Mucosa of descending colon (tissue), 3 donors: Measurements from ENCODE around the gene MYL12B. TPM values are rescaled to one million over a fixed set of nuclear protein-coding genes. Genes with fewer than 3 reads are reported as not detected.

Experiments used
- ATAC-seq: fragments of 200-7000 bp; cut with Tn5 transposase; one replicate; pipeline ENCODE4 v1.9.1; 2020; ENCODE audit warnings: mild to moderate bottlenecking, moderate library complexity
- DNase-seq, 3 donors: peaks; one replicate each; pipeline ENCODE4 v3.0.0-alpha.2; 2020
- H3K36me3 ChIP-seq: fragments of 200-600 bp; one replicate; pipeline ENCODE4 v1.8.0; 2021; ENCODE audit warnings: low read depth, mild to moderate bottlenecking
- H3K4me1 ChIP-seq: fragments of 200-600 bp; one replicate; pipeline ENCODE4 v1.8.0; 2021; ENCODE audit warnings: low read depth, mild to moderate bottlenecking
- H3K4me3 ChIP-seq: fragments of 200-600 bp; one replicate; pipeline ENCODE4 v1.8.0; 2021; ENCODE audit warnings: mild to moderate bottlenecking
- H3K9me3 ChIP-seq: fragments of 200-600 bp; one replicate; pipeline ENCODE4 v1.8.0; 2021; ENCODE audit warnings: mild to moderate bottlenecking
- intact Hi-C, 2 donors: fragments of 100-400 bp; cut with DNase I in 1 of 2; cut with micrococcal nuclease in 1 of 2; formaldehyde crosslinking; loops; one replicate each; pipeline versions ENCODE4 v1.11.0 to v1.11.1; 2022; cut with DNase I, micrococcal nuclease
- total RNA-seq, 3 donors: library from RNA; stranded (reverse); fragmentation: NEBNext Ultra II Directional in 2 of 3; extraction: Animal tissue kit (Norgen Biotek cat#: 25700) in 2 of 3; gene quantifications; one replicate each; pipeline versions ENCODE4 v1.2.1 to v1.2.4, GENCODE V29; 2021 to 2023
- TF ChIP-seq, protein P1 (sequence below): fragments of 200-600 bp; IDR thresholded peaks from one replicate; pipeline ENCODE4 v1.8.0; 2022; ENCODE audit warnings: antibody characterized with exemption, mild to moderate bottlenecking
- donor health status: DM: no; HTN: no; CAD: no; lungs with moderate emphysema.
- donor health status: DM: no; HTN: no; CAD: no.
- donor health status: DM: no; HTN: yes; CAD: no.

MYL12B gene
- total RNA-seq, 3 donors from 2014 or later = 317 to 609 (median 569) TPM

- TF ChIP-seq, protein P1, sequence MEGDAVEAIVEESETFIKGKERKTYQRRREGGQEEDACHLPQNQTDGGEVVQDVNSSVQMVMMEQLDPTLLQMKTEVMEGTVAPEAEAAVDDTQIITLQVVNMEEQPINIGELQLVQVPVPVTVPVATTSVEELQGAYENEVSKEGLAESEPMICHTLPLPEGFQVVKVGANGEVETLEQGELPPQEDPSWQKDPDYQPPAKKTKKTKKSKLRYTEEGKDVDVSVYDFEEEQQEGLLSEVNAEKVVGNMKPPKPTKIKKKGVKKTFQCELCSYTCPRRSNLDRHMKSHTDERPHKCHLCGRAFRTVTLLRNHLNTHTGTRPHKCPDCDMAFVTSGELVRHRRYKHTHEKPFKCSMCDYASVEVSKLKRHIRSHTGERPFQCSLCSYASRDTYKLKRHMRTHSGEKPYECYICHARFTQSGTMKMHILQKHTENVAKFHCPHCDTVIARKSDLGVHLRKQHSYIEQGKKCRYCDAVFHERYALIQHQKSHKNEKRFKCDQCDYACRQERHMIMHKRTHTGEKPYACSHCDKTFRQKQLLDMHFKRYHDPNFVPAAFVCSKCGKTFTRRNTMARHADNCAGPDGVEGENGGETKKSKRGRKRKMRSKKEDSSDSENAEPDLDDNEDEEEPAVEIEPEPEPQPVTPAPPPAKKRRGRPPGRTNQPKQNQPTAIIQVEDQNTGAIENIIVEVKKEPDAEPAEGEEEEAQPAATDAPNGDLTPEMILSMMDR = no peak
- peaks cover 6% of the 10 kb centered on the region for H3K4me1 ChIP-seq
- intact Hi-C loops = loop anchor here in 1 of 2 donors (10.0 kb wide), 1 partner anchor 78 kb away; no protein-coding TSS in a partner anchor
- DNase-seq (no peak), ATAC-seq (no peak)
- H3K4me3 ChIP-seq = no peak overlapping the region
- H3K9me3 ChIP-seq = no peaks in the 10 kb centered on the region
- H3K36me3 ChIP-seq = no peaks in the 10 kb centered on the region
Measured at GRCh38 chr18:3233004-3233403, 28.9 kb upstream of the MYL12B start.

GRCh38 chr18:3233433-3234168 is 28.3 kb upstream of the MYL12B start:
- intact Hi-C loops = loop anchor here in 1 of 2 donors (10.0 kb wide), 1 partner anchor 79 kb away; no protein-coding TSS in a partner anchor
- DNase-seq (no peak), ATAC-seq (peak; percentile 59)
- Histone ChIP-seq H3K9me3 (no peaks in the 10 kb centered on the region), H3K36me3 (no peaks in the 10 kb centered on the region), H3K4me1 (peaks cover 6% of the 10 kb centered on the region), H3K4me3 (no peak overlapping the region)
- TF ChIP-seq, protein P1 = no peak

- peaks cover 6% of the 10 kb centered on the region for H3K4me1 ChIP-seq
- H3K4me3 ChIP-seq = no peak overlapping the region
- no peaks in the 10 kb centered on the region for H3K9me3 ChIP-seq
- peak; percentile 29 for ATAC-seq
- DNase-seq = no peak
- intact Hi-C loops = loop anchor here in 1 of 2 donors (10.0 kb wide), 1 partner anchor 80 kb away; no protein-coding TSS in a partner anchor
- H3K36me3 ChIP-seq = no peaks in the 10 kb centered on the region
- TF ChIP-seq, protein P1 = no peak
Measured at GRCh38 chr18:3234457-3234856, 27.5 kb upstream of the MYL12B start.

DNA sequence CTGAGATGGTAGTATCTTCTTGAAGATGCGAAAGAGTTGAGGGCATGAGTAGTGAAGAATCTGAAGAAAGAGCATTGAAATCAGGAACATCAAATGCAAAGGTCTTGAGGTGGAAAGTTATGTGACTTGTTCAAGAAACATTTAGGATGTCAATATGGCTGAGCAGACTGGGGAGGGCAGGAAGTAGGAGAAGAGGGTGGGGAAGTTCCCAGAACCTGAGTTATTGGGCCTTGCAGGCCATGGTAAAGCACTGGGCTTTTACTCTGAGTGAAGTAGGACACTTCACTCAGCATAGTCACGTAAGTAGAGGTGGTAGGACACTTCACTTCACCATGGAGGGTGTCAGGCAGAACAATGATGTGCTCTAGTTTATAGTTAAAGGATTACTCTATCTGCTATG is 26.1 kb upstream of the MYL12B start:
- Histone ChIP-seq H3K4me1 (peaks cover 6% of the 10 kb centered on the region), H3K4me3 (no peak overlapping the region), H3K9me3 (no peaks in the 10 kb centered on the region), H3K36me3 (no peaks in the 10 kb centered on the region)
- TF ChIP-seq, protein P1 = no peak
- ATAC-seq (no peak), DNase-seq (no peak)
- intact Hi-C loops = loop anchor here in 1 of 2 donors (10.0 kb wide), 1 partner anchor 81 kb away; no protein-coding TSS in a partner anchor

- TF ChIP-seq, protein P1 = no peak
- ATAC-seq = no peak
- peaks cover 6% of the 10 kb centered on the region for H3K4me1 ChIP-seq
- no peaks in the 10 kb centered on the region for H3K36me3 ChIP-seq
- H3K9me3 ChIP-seq = peaks cover 6% of the 10 kb centered on the region
- no peak for DNase-seq
- H3K4me3 ChIP-seq = no peak overlapping the region
- intact Hi-C loops = loop anchor here in 1 of 2 donors (10.0 kb wide), 1 partner anchor 82 kb away; no protein-coding TSS in a partner anchor
Measured at GRCh38 chr18:3236470-3236869, 25.5 kb upstream of the MYL12B start.
